Measurements from ENCODE around the gene GALNT13.

GALNT13 gene

DNA sequence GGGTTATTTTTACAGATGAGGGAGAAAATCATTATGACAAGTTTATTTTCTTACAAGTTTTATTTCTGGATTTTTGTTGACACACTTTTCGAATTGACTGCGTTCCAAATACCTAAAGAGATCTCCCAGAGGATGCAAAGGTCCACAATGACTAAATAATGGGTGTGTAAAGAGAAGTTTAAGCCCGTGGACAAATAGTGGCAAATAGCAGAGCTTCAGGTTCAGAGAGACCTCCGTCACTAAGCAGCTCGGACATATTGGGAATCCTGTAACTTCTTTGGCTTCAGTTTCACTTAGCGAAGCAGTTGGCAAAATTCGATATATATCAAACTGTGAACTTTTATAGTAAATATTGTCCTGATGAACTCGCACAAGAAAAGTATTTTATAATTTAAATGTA, 556.3 kb downstream of the GALNT13 start:
- TF ChIP-seq, protein P1, sequence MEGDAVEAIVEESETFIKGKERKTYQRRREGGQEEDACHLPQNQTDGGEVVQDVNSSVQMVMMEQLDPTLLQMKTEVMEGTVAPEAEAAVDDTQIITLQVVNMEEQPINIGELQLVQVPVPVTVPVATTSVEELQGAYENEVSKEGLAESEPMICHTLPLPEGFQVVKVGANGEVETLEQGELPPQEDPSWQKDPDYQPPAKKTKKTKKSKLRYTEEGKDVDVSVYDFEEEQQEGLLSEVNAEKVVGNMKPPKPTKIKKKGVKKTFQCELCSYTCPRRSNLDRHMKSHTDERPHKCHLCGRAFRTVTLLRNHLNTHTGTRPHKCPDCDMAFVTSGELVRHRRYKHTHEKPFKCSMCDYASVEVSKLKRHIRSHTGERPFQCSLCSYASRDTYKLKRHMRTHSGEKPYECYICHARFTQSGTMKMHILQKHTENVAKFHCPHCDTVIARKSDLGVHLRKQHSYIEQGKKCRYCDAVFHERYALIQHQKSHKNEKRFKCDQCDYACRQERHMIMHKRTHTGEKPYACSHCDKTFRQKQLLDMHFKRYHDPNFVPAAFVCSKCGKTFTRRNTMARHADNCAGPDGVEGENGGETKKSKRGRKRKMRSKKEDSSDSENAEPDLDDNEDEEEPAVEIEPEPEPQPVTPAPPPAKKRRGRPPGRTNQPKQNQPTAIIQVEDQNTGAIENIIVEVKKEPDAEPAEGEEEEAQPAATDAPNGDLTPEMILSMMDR (IDR thresholded peaks at IDR 0.05; ENCODE audit: low read depth, low read length, missing control alignments): no peak
- H3K4me3 ChIP-seq (ENCODE audit: low read depth, low read length): no peak overlapping the region
- DNase-seq (ENCODE audit: low read depth): no peak

GRCh38 chr2:154433010-154433409, 561.3 kb downstream of the GALNT13 start:
- TF ChIP-seq, protein P1 (IDR thresholded peaks at IDR 0.05; ENCODE audit: low read depth, low read length, missing control alignments): no peak
- H3K4me3 ChIP-seq (ENCODE audit: low read depth, low read length): no peak overlapping the region
- no peak for DNase-seq (ENCODE audit: low read depth)

GRCh38 chr2:154437104-154437503, 565.4 kb downstream of the GALNT13 start:
- TF ChIP-seq, protein P1 (IDR thresholded peaks at IDR 0.05; ENCODE audit: low read depth, low read length, missing control alignments): no peak
- no peak overlapping the region for H3K4me3 ChIP-seq (ENCODE audit: low read depth, low read length)
- DNase-seq (ENCODE audit: low read depth): no peak

- H3K4me3 ChIP-seq (ENCODE audit: low read depth, low read length): no peak overlapping the region
- TF ChIP-seq, protein P1 (IDR thresholded peaks at IDR 0.05; ENCODE audit: low read depth, low read length, missing control alignments): no peak
- no peak for DNase-seq (ENCODE audit: low read depth)
These were observed 567.4 kb downstream of the GALNT13 start for GRCh38 chr2:154439156-154439555.

DNA sequence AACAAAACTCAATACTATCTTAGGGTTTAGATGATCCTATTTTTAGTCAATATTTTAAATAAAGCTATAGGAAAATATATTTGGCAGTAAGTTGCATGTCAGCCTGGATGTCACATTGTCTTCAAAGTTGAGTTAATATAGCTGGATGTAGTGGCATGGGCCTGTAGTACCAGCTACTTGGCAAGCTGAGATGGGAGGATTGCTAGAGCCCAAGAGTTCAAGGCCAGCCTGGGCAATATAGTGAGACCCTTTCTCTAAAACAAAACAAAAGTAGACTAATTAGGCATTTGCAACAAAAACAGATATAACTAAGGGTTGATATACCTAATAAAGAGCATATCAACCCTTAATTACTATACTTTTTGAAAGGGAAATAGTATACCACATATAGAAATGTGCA, 572.2 kb downstream of the GALNT13 start:
- no peak overlapping the region for H3K4me3 ChIP-seq (ENCODE audit: low read depth, low read length)
- DNase-seq (ENCODE audit: low read depth): no peak
- TF ChIP-seq, protein P1 (IDR thresholded peaks at IDR 0.05; ENCODE audit: low read depth, low read length, missing control alignments): no peak

DNA sequence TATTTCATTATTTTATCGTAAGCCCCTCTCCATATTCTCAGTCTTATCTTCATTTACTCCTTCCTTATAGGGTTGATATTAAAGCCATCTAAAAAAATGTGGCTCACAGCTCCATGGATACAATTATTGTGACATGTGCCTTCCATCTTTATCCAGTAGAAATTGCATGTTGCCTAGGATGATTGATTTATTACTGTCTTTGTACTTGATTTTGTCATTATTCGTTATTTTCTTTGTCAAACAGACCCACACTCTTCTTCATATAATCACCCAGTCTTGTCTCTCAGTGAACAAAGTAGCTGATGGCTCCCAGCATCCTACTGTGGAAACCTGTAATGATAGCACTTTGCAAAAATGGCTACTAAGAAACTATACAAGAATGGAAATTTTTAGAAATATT, 574.6 kb downstream of the GALNT13 start:
- TF ChIP-seq, protein P1 (IDR thresholded peaks at IDR 0.05; ENCODE audit: low read depth, low read length, missing control alignments): no peak
- DNase-seq (ENCODE audit: low read depth): no peak

DNA sequence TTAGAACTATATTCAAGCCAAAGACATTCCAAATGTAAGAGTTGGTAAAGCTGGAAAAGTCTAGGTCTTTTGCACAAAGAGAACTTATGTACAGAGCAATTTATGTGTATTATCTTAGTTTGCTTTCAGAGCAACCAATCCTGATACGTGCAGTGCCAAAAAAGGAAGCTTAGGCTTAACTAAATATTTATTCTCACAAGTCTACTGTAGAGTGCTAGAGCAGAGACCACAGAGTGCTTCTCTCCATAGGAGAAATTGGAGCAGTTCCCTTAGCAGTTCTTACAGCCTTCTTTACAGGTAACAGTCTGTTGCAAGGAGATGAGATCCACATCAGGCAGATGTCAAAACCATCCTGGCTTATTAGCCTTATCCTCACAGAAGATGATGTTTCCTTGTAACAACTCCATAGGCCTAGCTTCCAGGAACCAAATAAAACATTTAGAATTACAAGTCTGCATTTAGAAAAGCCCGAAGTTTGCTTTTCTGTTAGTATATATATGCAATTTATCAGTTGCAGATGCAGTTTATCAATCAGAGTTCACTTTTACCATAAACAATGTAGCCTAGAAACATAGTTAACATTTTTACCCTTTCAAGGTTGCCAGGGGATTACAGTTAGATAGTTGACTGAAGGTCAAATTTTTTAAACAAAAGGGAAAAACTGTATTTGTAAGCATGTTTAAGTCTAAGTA, 576.2 kb downstream of the GALNT13 start:
- H3K4me3 ChIP-seq (ENCODE audit: low read depth, low read length): no peak overlapping the region
- DNase-seq (ENCODE audit: low read depth): no peak
- TF ChIP-seq, protein P1 (IDR thresholded peaks at IDR 0.05; ENCODE audit: low read depth, low read length, missing control alignments): no peak

More for the DNA sequence above, 574.6 kb downstream of the GALNT13 start:
- no peak overlapping the region for H3K4me3 ChIP-seq (ENCODE audit: low read depth, low read length)

All from GM12864 (cell line).